Gastrocnemius medialis (tissue), 4 donors: ENCODE data around the gene SYNGR1. TPM values are rescaled to one million over a fixed set of nuclear protein-coding genes. Genes with fewer than 3 reads are reported as not detected.
A peak's percentile ranks its signal among the peaks of the same experiment; 100 is the strongest.
"Not testable (repeated sequence)": the region's sequence is repeated elsewhere in the genome, so short reads cannot be mapped to it uniquely, and the experiment has no call there.

Experiments
- ATAC-seq, 2 donors: fragments of 150-250 bp; one replicate each; pipeline ENCODE4 v1.9.1; 2016
- DNase-seq, 2 donors: peaks; one replicate each; pipeline ENCODE4 v3.0.0-alpha.2; 2019
- H3K27ac ChIP-seq, 4 donors: fragments of 200-600 bp; sonication (generic); 1 replicate in 1 of 4; 2 replicates in 3 of 4; pipeline ENCODE4 v1.5.1; 2016 to 2018; ENCODE audit warnings: mild to moderate bottlenecking in 2 of 4, moderate library complexity in 1 of 4
- H3K27me3 ChIP-seq, 3 donors: fragments of 200-600 bp; sonication (generic) in 2 of 3; 1 replicate in 1 of 3; 2 replicates in 2 of 3; pipeline versions ENCODE4 v1.5.1 to v1.6.0; 2016 to 2019; ENCODE audit warnings: mild to moderate bottlenecking in 1 of 3, moderate library complexity in 1 of 3
- H3K36me3 ChIP-seq, 2 donors: fragments of 200-600 bp; sonication (generic) in 1 of 2; one replicate each; pipeline ENCODE4 v1.5.1; 2017 to 2018
- H3K4me1 ChIP-seq, 2 donors: fragments of 200-600 bp; sonication (generic) in 1 of 2; one replicate each; pipeline ENCODE4 v1.5.1; 2016 to 2017; ENCODE audit warnings: mild to moderate bottlenecking in 2 of 2
- H3K4me3 ChIP-seq, 4 donors: fragments of 200-600 bp; sonication (generic) in 3 of 4; 1 replicate in 1 of 4; 2 replicates in 3 of 4; pipeline ENCODE4 v1.5.1; 2016 to 2019; ENCODE audit warnings: mild to moderate bottlenecking in 2 of 4
- H3K9me3 ChIP-seq, 3 donors: fragments of 200-600 bp; sonication (generic) in 2 of 3; 1 replicate in 1 of 3; 2 replicates in 2 of 3; pipeline ENCODE4 v1.5.1; 2016 to 2019
- CTCF ChIP-seq, 5 experiments: fragments of 450-650 bp in 3 of 5; fragments of 200-600 bp in 2 of 5; sonication (generic) in 2 of 5; IDR thresholded peaks in 4 of 5; conservative IDR thresholded peaks in 1 of 5; 1 replicate in 4 of 5; 2 replicates in 1 of 5; pipeline ENCODE4 v1.5.1; 2016 to 2019; ENCODE audit warnings: antibody characterized with exemption in 5 of 5, mild to moderate bottlenecking in 3 of 5, moderate library complexity in 3 of 5
- POLR2A ChIP-seq, 2 donors: fragments of 450-650 bp; IDR thresholded peaks; one replicate each; pipeline ENCODE4 v1.6.1; 2017; ENCODE audit warnings: antibody characterized with exemption in 2 of 2, mild to moderate bottlenecking in 2 of 2, moderate library complexity in 2 of 2
- in situ Hi-C, 4 donors: fragments of 200-750 bp; cut with MboI; loops; one replicate each; pipeline versions ENCODE4 v1.15.0 to v1.8.0; 2017; ENCODE audit warnings: low sequenced_read_pairs in 4 of 4
- intact Hi-C: fragments of 100-400 bp; cut with DNase I; formaldehyde crosslinking; loops from one replicate; pipeline ENCODE4 v1.15.1; 2023; ENCODE audit warnings: low total_unique reads
- total RNA-seq, 4 donors: library from RNA; depleted of rRNA; stranded (reverse); fragments of >200 nt; gene quantifications; one replicate each; pipeline versions ENCODE4 v1.1.0 to v1.2.3, GENCODE V29; 2016

SYNGR1 gene
- total RNA-seq, 4 donors from 2014 or later, result 2.8 to 17.2 (median 9.7) TPM

DNA sequence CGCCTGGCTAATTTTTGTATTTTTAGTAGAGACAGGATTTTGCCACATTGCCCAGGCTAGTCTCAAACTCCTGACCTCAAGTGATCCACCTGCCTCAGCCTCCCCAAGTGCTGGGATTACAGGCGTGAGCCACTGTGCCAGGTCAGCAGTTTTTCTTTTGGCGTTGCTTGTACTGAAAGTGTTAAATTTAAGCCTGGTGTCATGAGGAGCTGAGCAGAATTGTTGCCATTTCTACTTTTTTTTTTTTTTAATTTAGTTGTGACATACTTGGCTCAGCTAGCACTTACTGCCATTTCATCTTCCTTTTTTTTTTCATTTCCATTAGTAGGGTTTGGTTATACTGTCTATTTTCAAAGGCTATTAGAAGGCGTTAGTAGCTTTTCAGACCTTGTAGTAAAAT, 60.5 kb downstream of the SYNGR1 start:
- intact Hi-C loops, result no loop called here
- H3K9me3 ChIP-seq, result no peaks in the 10 kb centered on the region
- ATAC-seq (no peak), DNase-seq (no peak)
- no peak overlapping the region for H3K4me3 ChIP-seq
- H3K36me3 ChIP-seq, result peaks cover 0 to 4% of the 10 kb centered on the region in 2 donors
- H3K27ac ChIP-seq, result no peak overlapping the region
- TF ChIP-seq POLR2A (IDR thresholded peaks at IDR 0.05), result no peak
- TF ChIP-seq CTCF (IDR thresholded peaks at IDR 0.05 in 4 of 5, conservative IDR thresholded peaks at IDR 0.05 in 1 of 5), result no peak
- peaks cover 48% of the 10 kb centered on the region in 2 donors for H3K4me1 ChIP-seq
- in situ Hi-C loops, result no loop called here
- no peaks in the 10 kb centered on the region for H3K27me3 ChIP-seq

- in situ Hi-C loops, DNase-seq: not testable (repeated sequence)
Observed at GRCh38 chr22:39411828-39412365, 62.1 kb downstream of the SYNGR1 start.

DNA sequence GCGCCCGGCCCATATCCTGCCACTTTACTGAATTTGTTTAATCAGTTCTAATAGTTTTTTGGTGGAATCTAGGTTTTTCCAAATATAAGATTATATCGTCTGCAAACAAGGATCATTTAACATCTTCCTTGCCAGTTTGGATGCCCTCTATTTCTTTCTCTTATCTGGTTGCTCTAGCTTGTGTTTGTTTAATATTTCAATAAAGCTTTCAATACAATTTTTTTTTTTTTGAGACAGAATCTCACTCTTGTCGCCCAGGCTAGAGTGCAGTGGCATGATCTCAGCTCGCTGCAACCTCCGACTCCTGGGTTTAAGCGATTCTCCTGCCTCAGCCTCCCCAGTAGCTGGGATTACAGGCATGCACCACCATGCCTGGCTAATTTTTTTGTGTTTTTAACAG, 63.4 kb downstream of the SYNGR1 start:
- in situ Hi-C loops, intact Hi-C loops, H3K27me3 ChIP-seq: not testable (repeated sequence)

More at GRCh38 chr22:39411828-39412365, 62.1 kb downstream of the SYNGR1 start:
- H3K4me3 ChIP-seq, H3K27me3 ChIP-seq, ATAC-seq, H3K27ac ChIP-seq, intact Hi-C loops, H3K9me3 ChIP-seq: not testable (repeated sequence)
- peaks cover 55 to 59% of the 10 kb centered on the region in 2 donors for H3K4me1 ChIP-seq
- H3K36me3 ChIP-seq, result peaks cover 0 to 11% of the 10 kb centered on the region in 2 donors

DNA sequence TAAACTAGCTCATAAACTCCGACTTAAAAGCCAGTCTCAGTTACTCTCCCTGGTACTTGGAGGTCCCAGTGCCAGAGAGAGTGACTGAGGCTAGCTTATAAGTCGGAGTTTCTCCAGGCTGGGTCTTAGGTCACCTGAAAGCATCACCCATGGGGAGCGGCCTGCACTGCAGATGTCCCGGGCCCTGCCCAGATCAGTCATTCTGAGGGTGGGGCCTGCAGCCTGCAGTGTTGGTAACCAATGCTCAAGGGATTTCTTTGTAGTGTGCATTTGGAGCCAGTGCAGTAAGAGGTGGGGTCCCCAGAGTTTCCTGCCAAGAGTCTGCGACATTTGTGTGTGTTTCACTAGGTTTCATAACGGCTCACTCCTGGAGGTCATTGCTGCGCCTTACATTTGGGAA, 64.6 kb downstream of the SYNGR1 start:
- no peak for DNase-seq
- intact Hi-C loops (no loop called here), in situ Hi-C loops (no loop called here)
- peaks cover 55 to 59% of the 10 kb centered on the region in 2 donors for H3K4me1 ChIP-seq
- peak overlapping the region; percentile 35 to 79 (median 54) for H3K27ac ChIP-seq
- TF ChIP-seq CTCF (IDR thresholded peaks at IDR 0.05 in 4 of 5, conservative IDR thresholded peaks at IDR 0.05 in 1 of 5) (no peak), POLR2A (IDR thresholded peaks at IDR 0.05) (no peak)
- peaks cover 0 to 36% of the 10 kb centered on the region in 2 donors for H3K36me3 ChIP-seq
- no peaks in the 10 kb centered on the region for H3K27me3 ChIP-seq
- H3K9me3 ChIP-seq, result no peaks in the 10 kb centered on the region
- H3K4me3 ChIP-seq, result no peak overlapping the region
- peak; percentile 7 to 22 for ATAC-seq

More for the DNA sequence above, 63.4 kb downstream of the SYNGR1 start:
- Histone ChIP-seq H3K36me3 (peaks cover 0 to 24% of the 10 kb centered on the region in 2 donors), H3K4me1 (peaks cover 55 to 59% of the 10 kb centered on the region in 2 donors), H3K27ac (peak overlapping the region in 1 of 4 donors; percentile 79)
- not testable (repeated sequence) for H3K9me3 ChIP-seq, DNase-seq, H3K4me3 ChIP-seq, ATAC-seq

DNA sequence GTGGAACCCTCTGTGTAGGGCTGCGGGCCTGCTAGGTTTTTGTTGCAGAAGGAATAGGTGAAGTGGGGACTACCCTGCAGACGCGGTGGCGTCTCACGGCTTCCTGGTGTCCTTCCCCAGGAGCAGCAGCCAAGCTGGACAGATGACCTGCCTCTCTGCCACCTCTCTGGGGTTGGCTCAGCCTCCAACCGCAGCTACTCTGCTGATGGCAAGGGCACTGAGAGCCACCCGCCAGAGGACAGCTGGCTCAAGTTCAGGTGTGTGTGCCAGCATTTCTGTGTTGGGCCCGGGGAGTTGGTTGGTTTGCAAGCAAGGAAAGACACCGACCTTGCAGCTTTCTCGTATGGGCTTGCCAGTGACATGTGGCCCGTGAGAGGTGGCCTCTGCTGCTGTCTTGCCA, 65.1 kb downstream of the SYNGR1 start:
- intact Hi-C loops (no loop called here), in situ Hi-C loops (no loop called here)
- ATAC-seq, result peak; percentile 91 to 95
- H3K36me3 ChIP-seq, result peaks cover 0 to 41% of the 10 kb centered on the region in 2 donors
- peaks cover 51 to 59% of the 10 kb centered on the region in 2 donors for H3K4me1 ChIP-seq
- TF ChIP-seq CTCF (IDR thresholded peaks at IDR 0.05 in 4 of 5, conservative IDR thresholded peaks at IDR 0.05 in 1 of 5), result no peak
- TF ChIP-seq POLR2A (IDR thresholded peaks at IDR 0.05), result no peak
- DNase-seq, result peak; percentile 77 to 92
- no peaks in the 10 kb centered on the region for H3K27me3 ChIP-seq
- H3K9me3 ChIP-seq, result no peaks in the 10 kb centered on the region
- peak overlapping the region; percentile 35 to 79 (median 61) for H3K27ac ChIP-seq
- H3K4me3 ChIP-seq, result no peak overlapping the region

GRCh38 chr22:39415506-39415905, 65.7 kb downstream of the SYNGR1 start:
- H3K27me3 ChIP-seq, result no peaks in the 10 kb centered on the region
- no peak overlapping the region for H3K4me3 ChIP-seq
- peaks cover 48 to 53% of the 10 kb centered on the region in 2 donors for H3K4me1 ChIP-seq
- intact Hi-C loops, result no loop called here
- in situ Hi-C loops, result no loop called here
- H3K36me3 ChIP-seq, result peaks cover 0 to 47% of the 10 kb centered on the region in 2 donors
- no peak for ATAC-seq
- H3K27ac ChIP-seq, result peak overlapping the region; percentile 35 to 79 (median 58)
- TF ChIP-seq CTCF (IDR thresholded peaks at IDR 0.05 in 4 of 5, conservative IDR thresholded peaks at IDR 0.05 in 1 of 5) (no peak), POLR2A (IDR thresholded peaks at IDR 0.05) (no peak)
- DNase-seq, result no peak
- no peaks in the 10 kb centered on the region for H3K9me3 ChIP-seq
